Testis (tissue), 3 donors: ENCODE data around the gene TCF12. TPM values are rescaled to one million over a fixed set of nuclear protein-coding genes. Genes with fewer than 3 reads are reported as not detected.

Source experiments
- DNase-seq: peaks from one replicate; pipeline ENCODE4 v3.0.0-alpha.2; 2019
- H3K27ac ChIP-seq, 2 donors: fragments of 200-600 bp; sonication (generic); one replicate each; pipeline ENCODE4 v1.5.1; 2019
- H3K27me3 ChIP-seq: fragments of 200-600 bp; sonication (generic); one replicate; pipeline ENCODE4 v1.5.1; 2019
- H3K36me3 ChIP-seq: fragments of 200-600 bp; sonication (generic); one replicate; pipeline ENCODE4 v1.5.1; 2017; ENCODE audit warnings: low read depth; ENCODE audit errors: missing control alignments
- H3K4me1 ChIP-seq: fragments of 200-600 bp; sonication (generic); one replicate; pipeline ENCODE4 v1.5.1; 2019
- H3K4me3 ChIP-seq, 2 donors: fragments of 200-600 bp; sonication (generic); one replicate each; pipeline ENCODE4 v1.5.1; 2017 to 2019
- H3K9me3 ChIP-seq: fragments of 200-600 bp; sonication (generic); one replicate; pipeline ENCODE4 v1.5.1; 2017
- POLR2A ChIP-seq: fragments of 450-650 bp; IDR thresholded peaks from one replicate; pipeline ENCODE4 v1.6.1; 2017; ENCODE audit warnings: antibody characterized with exemption, mild to moderate bottlenecking, moderate library complexity
- WGBS, 2 donors: methylation state at CpG; one replicate each; pipeline ENCODE4 v1.1.5; 2018; 5-methylcytosine and 5-hydroxymethylcytosine counted together
- intact Hi-C: fragments of 100-400 bp; cut with DNase I; formaldehyde crosslinking; loops from one replicate; pipeline ENCODE4 v1.15.1; 2023; ENCODE audit warnings: low total_unique reads
- polyA plus RNA-seq: library from polyadenylated mRNA; stranded (reverse); fragments of 350-450 nt; fragmentation: Illumina TruSeq; extraction: RNeasy Lipid Tissue Mini Kit (QIAGEN cat#74804); gene quantifications from one replicate; pipeline ENCODE4 v1.2.3, GENCODE V29; 2014; ENCODE audit warnings: low read depth, low replicate concordance; ENCODE audit not compliant: insufficient read depth
- total RNA-seq, 2 donors: library from RNA; depleted of rRNA; stranded (reverse); fragments of >200 nt; gene quantifications; one replicate each; pipeline ENCODE4 v1.2.3, GENCODE V29; 2016
- TF ChIP-seq, protein P1 (sequence below), 3 experiments: fragments of 450-650 bp in 2 of 3; fragments of 200-600 bp in 1 of 3; sonication (generic) in 1 of 3; IDR thresholded peaks; one replicate each; pipeline ENCODE4 v1.5.1; 2016 to 2019; ENCODE audit warnings: antibody characterized with exemption in 3 of 3, mild to moderate bottlenecking in 2 of 3, moderate library complexity in 1 of 3

Gene TCF12
- total and polyA plus RNA-seq, 3 donors from 2014 or later = 51.8 to 152 (median 146) TPM

- intact Hi-C loops = no loop called here
- WGBS, 2 donors = 89 to 92% methylated on average over 3 of the region's 3 CpGs
Observed at GRCh38 chr15:56980473-56980872, 62.0 kb downstream of the TCF12 start.

GRCh38 chr15:56981160-56981559 is 62.7 kb downstream of the TCF12 start:
- WGBS, 2 donors = 77 to 88% methylated on average over 3 of the region's 3 CpGs
- H3K27me3 ChIP-seq = no peaks in the 10 kb centered on the region
- TF ChIP-seq, protein P1, sequence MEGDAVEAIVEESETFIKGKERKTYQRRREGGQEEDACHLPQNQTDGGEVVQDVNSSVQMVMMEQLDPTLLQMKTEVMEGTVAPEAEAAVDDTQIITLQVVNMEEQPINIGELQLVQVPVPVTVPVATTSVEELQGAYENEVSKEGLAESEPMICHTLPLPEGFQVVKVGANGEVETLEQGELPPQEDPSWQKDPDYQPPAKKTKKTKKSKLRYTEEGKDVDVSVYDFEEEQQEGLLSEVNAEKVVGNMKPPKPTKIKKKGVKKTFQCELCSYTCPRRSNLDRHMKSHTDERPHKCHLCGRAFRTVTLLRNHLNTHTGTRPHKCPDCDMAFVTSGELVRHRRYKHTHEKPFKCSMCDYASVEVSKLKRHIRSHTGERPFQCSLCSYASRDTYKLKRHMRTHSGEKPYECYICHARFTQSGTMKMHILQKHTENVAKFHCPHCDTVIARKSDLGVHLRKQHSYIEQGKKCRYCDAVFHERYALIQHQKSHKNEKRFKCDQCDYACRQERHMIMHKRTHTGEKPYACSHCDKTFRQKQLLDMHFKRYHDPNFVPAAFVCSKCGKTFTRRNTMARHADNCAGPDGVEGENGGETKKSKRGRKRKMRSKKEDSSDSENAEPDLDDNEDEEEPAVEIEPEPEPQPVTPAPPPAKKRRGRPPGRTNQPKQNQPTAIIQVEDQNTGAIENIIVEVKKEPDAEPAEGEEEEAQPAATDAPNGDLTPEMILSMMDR (IDR thresholded peaks at IDR 0.05) = no peak
- no peak for TF ChIP-seq POLR2A
- H3K9me3 ChIP-seq = no peaks in the 10 kb centered on the region
- no peak for DNase-seq
- H3K36me3 ChIP-seq = no peaks in the 10 kb centered on the region
- intact Hi-C loops = no loop called here
- no peak overlapping the region for H3K4me3 ChIP-seq
- H3K27ac ChIP-seq = no peak overlapping the region
- no peaks in the 10 kb centered on the region for H3K4me1 ChIP-seq

More at GRCh38 chr15:56980473-56980872, 62.0 kb downstream of the TCF12 start:
- TF ChIP-seq, protein P1 (IDR thresholded peaks at IDR 0.05) = no peak
- H3K4me3 ChIP-seq = no peak overlapping the region
- no peak for DNase-seq
- H3K4me1 ChIP-seq = no peaks in the 10 kb centered on the region
- H3K27ac ChIP-seq = no peak overlapping the region
- H3K36me3 ChIP-seq = no peaks in the 10 kb centered on the region
- H3K9me3 ChIP-seq = no peaks in the 10 kb centered on the region
- H3K27me3 ChIP-seq = no peaks in the 10 kb centered on the region

- H3K4me1 ChIP-seq = peaks cover under 1% of the 10 kb centered on the region
- H3K36me3 ChIP-seq = no peaks in the 10 kb centered on the region
- WGBS, 2 donors = 40 to 50% methylated on average over 1 of the region's 1 CpG
- no peaks in the 10 kb centered on the region for H3K27me3 ChIP-seq
- H3K27ac ChIP-seq = no peak overlapping the region
- H3K9me3 ChIP-seq = no peaks in the 10 kb centered on the region
- TF ChIP-seq, protein P1 (IDR thresholded peaks at IDR 0.05) = no peak
- TF ChIP-seq POLR2A = no peak
- DNase-seq = no peak
- intact Hi-C loops = no loop called here
- no peak overlapping the region for H3K4me3 ChIP-seq
Observed at GRCh38 chr15:56982987-56983386, 64.5 kb downstream of the TCF12 start.

DNA sequence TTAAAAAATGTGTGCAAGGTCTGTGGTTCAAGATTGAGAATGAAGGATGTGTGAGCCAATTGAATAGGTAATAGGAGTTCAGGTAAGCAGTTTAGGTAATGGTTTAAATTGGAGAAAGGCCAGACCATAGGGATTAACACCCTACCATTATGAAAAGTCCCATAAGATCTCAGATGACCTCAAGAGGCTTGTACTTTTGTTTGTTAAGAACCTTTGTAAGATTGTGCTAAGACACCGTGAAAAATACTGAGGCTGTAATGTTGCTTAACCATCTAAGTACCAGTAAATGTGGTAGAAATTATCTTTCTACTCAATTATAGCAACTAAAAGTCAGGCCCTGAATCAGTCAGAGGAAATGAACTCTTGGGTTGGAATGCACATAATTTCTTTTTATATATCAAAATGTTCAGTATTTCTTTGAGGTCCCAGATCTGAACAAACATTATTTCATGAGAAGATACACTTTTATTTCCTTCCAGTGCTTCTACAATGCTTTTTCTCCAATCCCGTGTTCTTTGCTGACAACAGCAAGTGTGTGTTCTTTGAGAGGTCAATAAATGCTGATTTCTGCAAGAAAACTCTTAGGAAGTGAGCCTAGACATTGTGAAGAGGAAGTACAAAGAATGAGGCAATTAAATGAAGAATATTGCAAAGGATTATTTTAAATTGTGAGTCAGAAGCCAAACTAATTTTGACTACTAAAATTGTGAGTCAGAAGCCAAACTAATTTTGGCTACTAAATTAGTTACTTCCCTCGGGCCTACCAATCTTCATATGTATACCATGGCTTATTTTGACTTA is 66.4 kb downstream of the TCF12 start:
- no peak for TF ChIP-seq POLR2A
- TF ChIP-seq, protein P1 (IDR thresholded peaks at IDR 0.05) = no peak
- Histone ChIP-seq H3K36me3 (no peaks in the 10 kb centered on the region), H3K9me3 (no peaks in the 10 kb centered on the region), H3K4me1 (peaks cover 17% of the 10 kb centered on the region), H3K4me3 (no peak overlapping the region), H3K27ac (no peak overlapping the region), H3K27me3 (no peaks in the 10 kb centered on the region)
- DNase-seq = no peak
- intact Hi-C loops = no loop called here
- 43 to 48% methylated on average over 3 of the region's 3 CpGs for WGBS, 2 donors

DNA sequence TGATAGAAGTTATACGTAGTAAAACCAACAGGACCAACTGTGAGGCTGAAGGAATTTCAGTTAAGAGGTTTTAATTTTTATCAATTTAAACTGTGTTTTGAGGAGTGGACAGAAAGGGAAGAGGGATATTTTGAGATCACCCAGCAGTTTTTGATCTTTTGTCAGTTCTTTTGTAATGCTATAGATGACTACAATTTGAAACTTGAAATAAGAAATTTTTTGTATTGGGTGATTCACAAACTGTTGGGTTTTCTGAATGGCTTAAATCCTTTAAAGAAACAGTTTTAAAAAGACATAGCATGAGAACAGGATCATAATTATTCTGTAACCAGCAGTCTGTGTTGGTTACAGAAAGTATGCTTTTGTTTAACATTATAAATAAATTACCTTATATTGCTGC is 67.4 kb downstream of the TCF12 start:
- intact Hi-C loops = no loop called here

More for the DNA sequence above, 67.4 kb downstream of the TCF12 start:
- H3K27me3 ChIP-seq = no peaks in the 10 kb centered on the region
- H3K4me3 ChIP-seq = no peak overlapping the region
- H3K4me1 ChIP-seq = peaks cover 17% of the 10 kb centered on the region
- no peak for DNase-seq
- H3K9me3 ChIP-seq = no peaks in the 10 kb centered on the region
- H3K36me3 ChIP-seq = no peaks in the 10 kb centered on the region
- 86 to 91% methylated on average over 1 of the region's 1 CpG for WGBS, 2 donors
- no peak for TF ChIP-seq POLR2A
- TF ChIP-seq, protein P1 (IDR thresholded peaks at IDR 0.05) = no peak
- no peak overlapping the region for H3K27ac ChIP-seq
